Activated naive CD4-positive, alpha-beta T cell treated with anti-CD3 and anti-CD28 coated beads, Interleukin-2, amount 50 U/mL, for 72 hours (primary cell): ENCODE data around the gene TTYH2. TPM values are rescaled to one million over a fixed set of nuclear protein-coding genes. Genes with fewer than 3 reads are reported as not detected.
A peak's percentile ranks its signal among the peaks of the same experiment; 100 is the strongest.

Source experiments
- ATAC-seq, 2 donors: fragments of 150-1000 bp; cut with Tn5 transposase; 2 replicates each; pipeline ENCODE4 v1.10.0; 2021; ENCODE audit warnings: mild to moderate bottlenecking in 2 of 2, moderate library complexity in 2 of 2
- DNase-seq, 2 donors: peaks; one replicate each; pipeline ENCODE4 v3.0.0; 2021 to 2022; ENCODE audit warnings: low spot score in 2 of 2
- H3K27ac Mint-ChIP-seq, 2 donors: one replicate each; pipeline ENCODE4 v1.8.0; 2022; ENCODE audit warnings: mild to moderate bottlenecking in 2 of 2, mixed read lengths in 2 of 2
- H3K36me3 Mint-ChIP-seq, 2 donors: one replicate each; pipeline ENCODE4 v1.8.0; 2022; ENCODE audit warnings: mixed read lengths in 2 of 2
- H3K9me3 Mint-ChIP-seq, 2 donors: one replicate each; pipeline ENCODE4 v1.8.0; 2022; ENCODE audit warnings: mixed read lengths in 2 of 2
- total RNA-seq, 2 donors: library from RNA; stranded (reverse); gene quantifications; one replicate each; pipeline ENCODE4 v1.2.3, GENCODE V29; 2022

TTYH2 gene
- total RNA-seq, 2 donors from 2014 or later, result 2.2 to 5.6 TPM

DNA sequence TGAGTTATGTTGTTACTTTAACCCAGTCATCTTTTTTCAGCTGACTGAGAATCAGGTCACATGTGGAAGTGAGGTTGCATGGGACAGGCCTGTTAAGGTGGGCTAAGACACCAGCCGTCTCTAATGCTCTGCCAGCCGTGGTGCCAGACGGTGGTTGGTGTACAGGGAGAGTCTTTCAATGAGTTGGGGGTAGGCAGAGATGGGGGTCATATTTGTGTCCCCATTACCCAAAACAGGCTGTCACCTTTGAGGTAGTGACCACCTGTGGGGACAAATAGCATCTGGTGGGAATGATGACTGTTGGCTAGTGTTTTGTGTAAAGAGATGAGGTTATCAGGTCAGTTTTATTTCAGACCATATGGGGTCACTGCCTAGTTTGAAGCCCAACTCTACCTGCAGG lies 8.1 kb upstream of the TTYH2 start:
- no peak for ATAC-seq
- no peak for DNase-seq
- peak overlapping the region; percentile 97 to 99 for H3K27ac Mint-ChIP-seq
- peaks cover 22 to 33% of the 10 kb centered on the region in 2 donors for H3K36me3 Mint-ChIP-seq
- no peaks in the 10 kb centered on the region for H3K9me3 Mint-ChIP-seq

- ATAC-seq, result no peak
- H3K27ac Mint-ChIP-seq, result peak overlapping the region in 1 of 2 donors; percentile 62
- no peak for DNase-seq
- H3K36me3 Mint-ChIP-seq, result peaks cover 22 to 38% of the 10 kb centered on the region in 2 donors
- no peaks in the 10 kb centered on the region for H3K9me3 Mint-ChIP-seq
These were observed 7.0 kb upstream of the TTYH2 start for GRCh38 chr17:74206332-74206818.

DNA sequence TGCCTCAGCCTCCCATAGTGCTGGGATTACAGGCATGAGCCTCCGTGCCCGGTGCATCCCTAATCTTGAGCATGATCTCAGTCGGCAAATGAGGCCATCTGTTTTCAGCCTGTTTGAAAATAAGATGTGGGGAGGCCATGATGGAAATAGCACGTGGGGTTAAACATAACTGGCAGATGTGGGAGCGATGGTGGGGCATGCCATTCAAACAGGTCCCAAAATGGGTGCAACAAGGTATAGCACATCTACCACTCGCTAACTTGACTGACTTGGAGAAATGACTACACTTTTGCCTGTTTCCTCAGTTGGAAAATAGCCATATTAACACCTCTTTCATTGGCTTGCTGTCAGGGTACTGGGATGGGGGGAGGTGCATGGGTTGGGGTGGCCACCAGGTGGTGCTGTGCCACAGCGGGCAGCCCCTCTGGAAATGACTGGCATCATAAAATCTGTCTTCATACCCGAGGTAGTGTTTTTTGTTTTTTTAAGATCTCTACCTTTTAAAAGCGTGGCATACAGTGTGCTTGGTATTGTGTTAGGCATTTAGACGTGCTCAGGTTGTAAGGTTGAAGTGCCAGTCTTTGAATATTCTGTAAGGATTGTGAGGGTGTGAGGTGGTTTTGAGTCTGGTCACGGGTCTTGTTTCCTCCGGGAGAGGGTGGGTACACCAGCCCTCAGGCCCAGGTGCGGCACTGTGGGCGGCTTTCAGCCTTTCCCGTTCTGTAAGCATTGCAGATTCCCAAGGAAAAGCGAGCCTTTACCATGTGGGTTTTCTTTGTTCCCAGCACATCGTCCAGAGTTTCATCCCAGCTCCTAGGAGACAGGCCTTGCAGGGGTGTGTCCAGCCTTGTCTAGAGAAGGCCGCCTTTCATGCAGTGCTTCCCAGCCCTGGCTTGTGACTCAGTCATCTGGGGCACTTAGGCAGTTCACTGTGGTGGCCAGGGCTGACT lies 2.9 kb upstream of the TTYH2 start:
- peak; percentile 72 to 80 for DNase-seq
- peak; percentile 43 to 49 for ATAC-seq
- H3K9me3 Mint-ChIP-seq, result no peaks in the 10 kb centered on the region
- H3K27ac Mint-ChIP-seq, result peak overlapping the region; percentile 18 to 44
- peaks cover 1 to 17% of the 10 kb centered on the region in 2 donors for H3K36me3 Mint-ChIP-seq

GRCh38 chr17:74211141-74211911 lies 2.0 kb upstream of the TTYH2 start:
- ATAC-seq, result no peak
- peak overlapping the region; percentile 18 to 60 for H3K27ac Mint-ChIP-seq
- no peak for DNase-seq
- peaks cover 0 to 9% of the 10 kb centered on the region in 2 donors for H3K36me3 Mint-ChIP-seq
- H3K9me3 Mint-ChIP-seq, result no peaks in the 10 kb centered on the region

GRCh38 chr17:74211912-74212208 lies 1.5 kb upstream of the TTYH2 start:
- Mint-ChIP-seq H3K9me3 (no peaks in the 10 kb centered on the region), H3K27ac (peak overlapping the region in 1 of 2 donors; percentile 60), H3K36me3 (peaks cover 0 to 5% of the 10 kb centered on the region in 2 donors)
- ATAC-seq (no peak), DNase-seq (no peak)

- Mint-ChIP-seq H3K9me3 (no peaks in the 10 kb centered on the region), H3K36me3 (peaks cover 0 to 5% of the 10 kb centered on the region in 2 donors), H3K27ac (peak overlapping the region in 1 of 2 donors; percentile 90)
- no peak for DNase-seq
- ATAC-seq, result peak; percentile 3
These were observed 1.0 kb upstream of the TTYH2 start for GRCh38 chr17:74212209-74212912.

- Mint-ChIP-seq H3K36me3 (peaks cover 0 to 5% of the 10 kb centered on the region in 2 donors), H3K9me3 (no peaks in the 10 kb centered on the region), H3K27ac (no peak overlapping the region)
- DNase-seq, result no peak
- ATAC-seq, result no peak
These were observed 555 bp downstream of the TTYH2 start for GRCh38 chr17:74213861-74214391.

DNA sequence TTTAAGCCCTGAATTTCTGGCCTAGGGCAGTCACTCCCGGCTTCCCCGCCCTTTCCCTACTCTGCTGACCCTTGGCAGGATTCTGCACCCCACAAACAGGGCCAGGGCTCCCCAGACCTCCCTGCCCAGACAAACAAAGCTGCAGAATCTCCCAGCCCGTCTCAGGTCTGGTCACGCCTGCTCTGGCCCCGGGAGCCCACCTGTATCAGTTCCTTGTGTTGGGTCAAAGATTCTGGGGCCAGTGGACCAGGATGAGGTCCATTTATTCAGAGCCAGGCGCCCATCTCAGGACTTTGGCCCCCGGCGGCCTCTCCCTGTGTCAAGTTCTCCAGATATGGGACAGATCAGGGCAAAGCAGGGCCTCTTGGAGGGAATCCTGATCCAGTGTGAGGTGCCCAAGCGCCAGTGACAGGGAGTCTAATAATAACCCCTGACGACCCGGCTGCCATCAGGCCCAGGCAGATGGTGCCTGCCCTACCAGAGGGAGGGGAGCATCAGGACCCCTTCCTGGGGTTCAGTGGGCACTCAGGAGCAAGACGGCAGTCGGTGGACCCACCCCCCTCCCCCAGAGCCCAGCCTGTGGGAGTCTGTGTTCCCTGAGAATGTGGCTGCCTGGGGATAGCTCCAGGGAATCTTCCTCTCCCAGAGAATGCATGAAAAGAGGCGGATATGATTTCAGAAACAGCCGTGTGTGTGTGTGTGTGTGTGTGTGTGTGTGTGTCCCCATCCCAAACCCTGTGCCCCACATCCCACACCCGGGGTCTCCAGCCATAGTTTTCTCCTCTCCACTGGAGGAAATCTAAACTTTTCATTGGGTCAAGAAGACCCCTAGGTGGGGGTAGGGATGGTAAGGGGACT lies 1.3 kb downstream of the TTYH2 start:
- ATAC-seq (no peak), DNase-seq (no peak)
- Mint-ChIP-seq H3K9me3 (no peaks in the 10 kb centered on the region), H3K36me3 (peaks cover 0 to 5% of the 10 kb centered on the region in 2 donors), H3K27ac (no peak overlapping the region)

DNA sequence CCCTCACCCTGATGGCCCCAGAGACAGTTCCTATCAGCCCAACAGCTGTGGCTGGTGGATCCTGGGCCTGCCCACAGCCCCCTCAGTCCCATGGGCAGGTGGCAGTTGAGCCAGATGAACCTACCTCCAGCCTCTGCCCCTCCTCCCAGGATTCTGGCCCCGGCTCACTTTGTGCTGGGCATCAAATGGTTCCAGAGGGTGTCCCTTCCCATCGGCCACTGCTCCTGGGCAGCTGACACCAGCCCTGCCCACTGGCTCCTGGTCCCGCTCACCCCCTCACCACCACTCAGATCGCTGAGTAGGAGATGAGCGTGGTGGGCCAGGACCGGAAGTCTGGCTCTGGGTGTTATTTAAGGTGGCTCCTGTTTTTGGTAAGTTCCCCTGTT lies 2.0 kb downstream of the TTYH2 start:
- Mint-ChIP-seq H3K27ac (no peak overlapping the region), H3K36me3 (peaks cover 0 to 4% of the 10 kb centered on the region in 2 donors), H3K9me3 (no peaks in the 10 kb centered on the region)
- ATAC-seq (no peak), DNase-seq (no peak)

DNA sequence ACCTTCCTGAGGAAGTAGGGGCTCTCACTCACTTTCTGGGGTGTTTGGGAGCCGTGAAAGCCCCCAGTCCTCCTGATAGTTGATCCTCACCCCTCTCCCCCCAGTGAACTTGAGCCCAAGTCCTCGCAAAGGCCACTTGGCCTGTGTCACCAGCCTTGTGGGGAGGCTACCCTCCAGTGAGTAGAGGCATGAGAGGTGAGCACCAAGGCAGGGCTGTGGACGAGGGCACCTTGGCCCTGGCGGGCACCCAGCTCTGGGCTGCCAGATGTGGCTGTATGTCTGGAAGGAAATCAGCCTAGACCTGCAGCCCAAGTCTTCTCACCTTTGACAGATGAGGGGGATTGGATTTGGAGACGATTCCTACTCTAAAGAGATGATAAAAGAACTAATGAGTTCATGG lies 3.1 kb downstream of the TTYH2 start:
- ATAC-seq (no peak), DNase-seq (no peak)
- no peaks in the 10 kb centered on the region for H3K9me3 Mint-ChIP-seq
- H3K36me3 Mint-ChIP-seq, result no peaks in the 10 kb centered on the region
- H3K27ac Mint-ChIP-seq, result no peak overlapping the region

DNA sequence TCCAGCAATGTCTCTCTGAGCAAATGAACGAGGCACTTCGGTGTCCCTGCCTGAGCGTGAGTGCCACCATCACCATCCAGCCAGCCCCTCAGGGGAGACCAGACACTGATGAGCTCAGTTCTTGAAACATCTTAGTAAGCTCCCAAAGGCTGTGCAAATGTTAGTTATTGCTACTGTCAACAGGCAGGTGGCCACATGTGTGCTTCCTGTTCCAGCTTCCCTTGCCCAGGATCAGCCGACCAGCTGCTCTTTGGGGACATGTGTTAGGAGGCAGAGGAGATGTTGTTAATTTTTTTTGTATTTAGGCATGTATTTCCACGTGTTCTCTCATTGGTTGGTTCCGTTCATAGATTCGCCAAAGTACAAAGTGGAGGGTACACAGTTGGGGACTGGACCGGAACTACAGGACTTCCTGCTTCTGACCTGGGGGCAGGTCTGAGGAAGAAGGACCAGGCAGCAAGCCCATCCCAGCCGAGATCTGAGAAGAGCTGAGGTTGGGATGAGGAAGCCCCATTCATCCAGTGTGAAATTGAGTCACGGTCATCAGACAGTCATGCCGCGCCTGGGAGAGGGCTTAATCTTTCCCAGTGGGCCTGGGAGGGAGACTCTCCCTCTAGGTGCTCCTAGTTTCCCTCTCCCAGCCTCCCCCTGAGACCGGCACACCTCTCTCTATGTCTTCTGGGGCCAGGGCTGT lies 3.8 kb downstream of the TTYH2 start:
- no peak overlapping the region for H3K27ac Mint-ChIP-seq
- no peaks in the 10 kb centered on the region for H3K9me3 Mint-ChIP-seq
- DNase-seq (no peak), ATAC-seq (no peak)
- no peaks in the 10 kb centered on the region for H3K36me3 Mint-ChIP-seq

DNA sequence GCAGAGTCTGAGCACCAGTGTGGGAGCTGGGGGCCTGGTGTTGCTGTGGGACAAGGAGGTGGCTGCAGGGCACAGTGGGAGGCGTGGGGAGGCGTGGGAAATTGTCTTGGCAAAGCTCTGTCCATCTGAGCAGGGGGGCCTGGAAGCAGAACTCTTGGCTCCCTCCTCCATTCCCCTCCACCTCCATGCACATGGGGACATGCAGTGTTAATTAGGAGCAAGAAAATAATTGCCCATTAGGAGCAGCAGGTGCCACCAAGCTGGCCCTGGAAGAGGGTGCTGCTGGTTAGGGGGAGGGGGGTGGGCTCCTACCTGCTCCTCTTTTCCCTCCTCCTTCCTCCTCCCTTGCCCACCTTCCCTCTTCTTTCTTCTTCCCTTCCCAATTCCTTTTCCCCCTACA lies 4.5 kb downstream of the TTYH2 start:
- ATAC-seq (no peak), DNase-seq (no peak)
- Mint-ChIP-seq H3K36me3 (no peaks in the 10 kb centered on the region), H3K9me3 (no peaks in the 10 kb centered on the region), H3K27ac (no peak overlapping the region)

DNA sequence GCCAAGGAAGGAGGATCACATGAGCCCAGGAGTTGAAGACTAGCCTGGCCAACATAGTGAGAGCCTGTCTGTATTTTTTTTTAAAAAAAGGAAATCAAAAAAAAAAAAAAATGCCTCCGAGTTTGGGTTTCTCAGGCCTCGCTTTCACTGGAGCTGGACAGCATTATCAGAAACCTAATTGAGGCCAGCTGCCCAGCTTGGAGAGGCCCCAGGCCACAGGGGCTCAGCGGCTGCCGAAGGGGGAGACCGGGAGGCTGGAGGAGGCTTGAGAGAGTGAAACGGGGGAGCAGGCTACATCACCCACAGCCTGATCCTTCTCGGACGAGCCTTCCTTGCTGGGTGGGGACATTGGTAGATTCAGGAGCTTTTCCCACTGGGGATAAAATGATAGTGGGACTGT lies 5.1 kb downstream of the TTYH2 start:
- DNase-seq, result no peak
- ATAC-seq, result no peak
- no peaks in the 10 kb centered on the region for H3K36me3 Mint-ChIP-seq
- H3K9me3 Mint-ChIP-seq, result no peaks in the 10 kb centered on the region
- no peak overlapping the region for H3K27ac Mint-ChIP-seq

DNA sequence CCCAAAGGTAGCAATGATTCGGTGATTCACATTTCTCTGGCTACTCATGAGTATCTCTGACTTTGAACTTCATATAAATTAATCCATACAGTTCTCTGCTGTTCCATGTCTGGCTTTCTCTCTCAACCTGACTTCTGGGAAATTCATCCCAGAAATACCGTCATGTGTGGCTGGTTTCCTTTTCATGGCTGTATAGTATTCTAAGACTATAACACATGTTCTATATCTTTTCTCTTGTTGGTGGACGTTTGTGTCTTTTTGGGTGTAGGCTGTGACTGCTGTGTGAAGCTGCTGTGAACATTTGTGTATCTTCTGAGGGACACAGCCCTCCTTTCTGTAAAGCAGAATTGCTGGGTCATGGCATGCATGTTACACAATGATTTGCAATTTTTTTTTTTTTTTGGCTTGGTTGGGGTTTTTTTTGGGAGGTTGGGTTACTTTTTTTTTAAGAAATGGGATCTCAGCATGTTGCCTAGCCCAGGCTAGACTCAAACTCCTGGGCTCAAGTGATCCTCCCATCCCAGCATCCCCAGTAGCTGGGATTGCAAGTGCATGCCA lies 6.3 kb downstream of the TTYH2 start:
- H3K9me3 Mint-ChIP-seq, result no peaks in the 10 kb centered on the region
- DNase-seq (no peak), ATAC-seq (no peak)
- H3K27ac Mint-ChIP-seq, result no peak overlapping the region
- H3K36me3 Mint-ChIP-seq, result no peaks in the 10 kb centered on the region

DNA sequence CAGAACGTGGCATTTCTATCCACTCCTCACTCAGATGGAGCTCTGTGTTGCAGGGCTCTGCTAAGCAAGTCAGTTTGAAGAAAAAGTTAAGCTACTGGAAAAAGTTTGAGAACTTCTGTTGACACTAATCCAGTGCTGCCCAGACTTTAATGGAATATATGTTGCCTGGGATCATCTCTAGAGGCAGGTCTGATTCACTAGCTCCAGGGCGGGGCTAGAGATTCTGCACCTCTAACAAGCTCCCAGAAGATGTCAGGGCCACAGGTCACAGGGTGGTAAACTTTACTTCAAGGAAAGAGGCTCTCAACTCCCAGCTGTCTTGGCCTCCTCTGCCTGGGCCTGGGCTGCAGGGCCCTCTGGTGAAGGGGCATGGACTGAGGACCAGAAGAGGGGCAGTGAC lies 6.8 kb downstream of the TTYH2 start:
- DNase-seq (no peak), ATAC-seq (no peak)
- Mint-ChIP-seq H3K9me3 (no peaks in the 10 kb centered on the region), H3K36me3 (no peaks in the 10 kb centered on the region), H3K27ac (no peak overlapping the region)
